Panc1 (cell line): ENCODE results near the gene PCMTD2. TPM values are rescaled to one million over a fixed set of nuclear protein-coding genes. Genes with fewer than 3 reads are reported as not detected.

Experiments used
- ATAC-seq: fragments of 200-7000 bp; cut with Tn5 transposase; 2 replicates; pipeline ENCODE4 v1.9.1; 2020; ENCODE audit warnings: mild to moderate bottlenecking, moderate library complexity
- BruUV-seq: library from RNA; stranded (reverse); fragments of 400-500 nt; replicated peaks from 2 replicates; lab custom pipeline; 2021; lab: Mats Ljungman, UMichigan
- CTCF ChIA-PET: fragments of 300-600 bp; sonication (Branson Sonifier 250); formaldehyde crosslinking; loops from one replicate; lab custom pipeline; 2022; ENCODE audit warnings: antibody characterized with exemption; lab: Charles Lee
- POLR2A ChIA-PET: fragments of 300-600 bp; sonication (Branson Sonifier 250); formaldehyde crosslinking; loops from one replicate; lab custom pipeline; 2022; ENCODE audit warnings: antibody characterized with exemption; lab: Charles Lee
- DNase-seq: peaks from one replicate; pipeline ENCODE4 v3.0.0-alpha.2; 2010; ENCODE audit warnings: low read depth, low spot score
- H3K27ac ChIP-seq: 2 replicates; pipeline ENCODE4 v1.5.1; 2011; ENCODE audit warnings: mild to moderate bottlenecking, low read length, inconsistent platforms
- H3K27me3 ChIP-seq: fragments of 200-500 bp; sonication (Bioruptor generic); 2 replicates; pipeline ENCODE4 v1.6.0; 2014; ENCODE audit warnings: low read length, inconsistent platforms; ENCODE audit not compliant: control insufficient read depth, insufficient read depth
- H3K36me3 ChIP-seq: fragments of 200-500 bp; sonication (Bioruptor generic); 2 replicates; pipeline ENCODE4 v1.5.1; 2014; ENCODE audit warnings: inconsistent platforms, mild to moderate bottlenecking, low read length, moderate library complexity; ENCODE audit not compliant: control insufficient read depth, insufficient read depth
- H3K4me1 ChIP-seq: 2 replicates; pipeline ENCODE4 v1.5.1; 2011; ENCODE audit warnings: inconsistent platforms, mild to moderate bottlenecking, low read length, moderate library complexity; ENCODE audit not compliant: control insufficient read depth, insufficient read depth
- H3K4me3 ChIP-seq, 2 experiments: 2 replicates each; pipeline ENCODE4 v1.5.1; 2011 to 2012; ENCODE audit warnings: low read depth in 2 of 2, low read length in 2 of 2, mild to moderate bottlenecking in 2 of 2, inconsistent platforms in 1 of 2, moderate library complexity in 1 of 2
- H3K9me3 ChIP-seq: fragments of 200-500 bp; sonication (Bioruptor generic); 2 replicates; pipeline ENCODE4 v1.5.1; 2014; ENCODE audit warnings: low read depth, mild to moderate bottlenecking, inconsistent platforms, low read length, moderate library complexity; ENCODE audit not compliant: control insufficient read depth, insufficient read depth
- CTCF ChIP-seq: fragments of 450-650 bp; IDR thresholded peaks from 2 replicates; pipeline ENCODE4 v1.5.1; 2017; ENCODE audit warnings: mild to moderate bottlenecking
- POLR2AphosphoS5 ChIP-seq: IDR thresholded peaks from 2 replicates; pipeline ENCODE4 v1.6.1; 2012; ENCODE audit warnings: mild to moderate bottlenecking, low read depth, low read length, moderate library complexity
- REST ChIP-seq, 2 experiments: IDR thresholded peaks; 2 replicates each; pipeline ENCODE4 v1.6.1; 2011 to 2012; ENCODE audit warnings: low read depth in 2 of 2, control low read depth in 1 of 2, low read length in 1 of 2, mild to moderate bottlenecking in 1 of 2, moderate library complexity in 1 of 2; ENCODE audit not compliant: insufficient read depth in 1 of 2
- SIN3A ChIP-seq: IDR thresholded peaks from 2 replicates; pipeline ENCODE4 v1.6.1; 2012; ENCODE audit warnings: low read depth, mild to moderate bottlenecking, low read length, moderate library complexity, borderline replicate concordance; ENCODE audit not compliant: insufficient read depth
- TCF7L2 ChIP-seq: IDR thresholded peaks from 2 replicates; pipeline ENCODE4 v1.6.1; 2011; ENCODE audit warnings: mild to moderate bottlenecking, low read depth, low read length, inconsistent platforms
- in situ Hi-C: cut with HindIII; loops from 2 replicates; pipeline ENCODE4 v1.10.0; 2016; ENCODE audit warnings: low sequenced_read_pairs, low pct_unique_long_range_greater_than_20kb
- intact Hi-C: fragments of 100-400 bp; cut with micrococcal nuclease; formaldehyde crosslinking; loops from one replicate; pipeline ENCODE4 v1.10.0; 2022; ENCODE audit not compliant: unreplicated experiment
- total RNA-seq: library from RNA; stranded (reverse); gene quantifications from one replicate; pipeline ENCODE4 v1.2.1, GENCODE V29; 2021; ENCODE audit not compliant: unreplicated experiment

Gene PCMTD2
- total RNA-seq, 1 experiment from 2014 or later: 35.0 TPM

GRCh38 chr20:64226686-64227580, 28.6 kb upstream of the PCMTD2 start:
- no peak for ATAC-seq
- no TSS peak for BruUV-seq
- DNase-seq: no peak
- 0 out of 2 replicates have a peak, but pooled peaks cover 3% of the 10 kb centered on the region for H3K4me1 ChIP-seq
- no peaks in the 10 kb centered on the region for H3K36me3 ChIP-seq
- no peak for TF ChIP-seq CTCF
- no peak for TF ChIP-seq TCF7L2
- TF ChIP-seq REST (IDR thresholded peaks at IDR 0.05; ENCODE audit: insufficient read depth in 1 of 2, low read depth in 2 of 2, low read length in 1 of 2): no peak
- TF ChIP-seq POLR2AphosphoS5: no peak
- no peak for TF ChIP-seq SIN3A
- H3K4me3 ChIP-seq: no peak overlapping the region
- intact Hi-C loops (no loop called here), in situ Hi-C loops (no loop called here)
- no peak overlapping the region for H3K27ac ChIP-seq
- ChIA-PET CTCF (no interaction called here), POLR2A (no interaction called here)
- no peaks in the 10 kb centered on the region for H3K9me3 ChIP-seq
- H3K27me3 ChIP-seq: no peaks in the 10 kb centered on the region; the same call in 1 of the 2 replicates

- Histone ChIP-seq H3K27ac (no peak overlapping the region), H3K27me3 (no peaks in the 10 kb centered on the region; the same call in 1 of the 2 replicates), H3K4me3 (no peak overlapping the region), H3K4me1 (0 out of 2 replicates have a peak, but pooled peaks cover 3% of the 10 kb centered on the region), H3K36me3 (no peaks in the 10 kb centered on the region), H3K9me3 (no peaks in the 10 kb centered on the region)
- TF ChIP-seq CTCF: no peak
- no peak for TF ChIP-seq REST (IDR thresholded peaks at IDR 0.05; ENCODE audit: insufficient read depth in 1 of 2, low read depth in 2 of 2, low read length in 1 of 2)
- no peak for TF ChIP-seq TCF7L2
- no peak for TF ChIP-seq SIN3A
- no peak for TF ChIP-seq POLR2AphosphoS5
- intact Hi-C loops (no loop called here), in situ Hi-C loops (no loop called here)
- DNase-seq: no peak
- no TSS peak for BruUV-seq
- no peak for ATAC-seq
- POLR2A ChIA-PET: no interaction called here
- CTCF ChIA-PET: no interaction called here
Observed at GRCh38 chr20:64228086-64228653, 27.4 kb upstream of the PCMTD2 start.
